Measurements from ENCODE around the gene FLYWCH2.

FLYWCH2 gene

GRCh38 chr16:2946649-2947048 lies 63.6 kb downstream of the FLYWCH2 start:
- no peak overlapping the region for H3K4me3 ChIP-seq (ENCODE audit: low read length)
- no peak for TF ChIP-seq CTCF (IDR thresholded peaks at IDR 0.05; ENCODE audit: insufficient read depth, low read depth, low read length, missing control alignments)
- DNase-seq (ENCODE audit: low read depth), result no peak

All from epithelial cell of esophagus (primary cell).